Skeletal muscle satellite cell (primary cell): ENCODE measurements around the gene APPL2.

ENCODE experiments used
- H3K27me3 ChIP-seq: 2 replicates; pipeline ENCODE4 v1.7.0; 2013; ENCODE audit warnings: low read length; ENCODE audit not compliant: control insufficient read depth, insufficient read depth
- H3K36me3 ChIP-seq: 2 replicates; pipeline ENCODE4 v1.7.0; 2013; ENCODE audit warnings: mild to moderate bottlenecking, control low read depth, low read length; ENCODE audit not compliant: insufficient read depth
- H3K4me1 ChIP-seq: 2 replicates; pipeline ENCODE4 v1.7.0; 2013; ENCODE audit warnings: low read length; ENCODE audit not compliant: control insufficient read depth, insufficient read depth
- H3K4me2 ChIP-seq: 2 replicates; pipeline ENCODE4 v1.7.0; 2013; ENCODE audit warnings: mild to moderate bottlenecking, low read length
- H3K4me3 ChIP-seq: 2 replicates; pipeline ENCODE4 v1.7.0; 2013; ENCODE audit warnings: low read length
- H3K9ac ChIP-seq: 2 replicates; pipeline ENCODE4 v1.7.0; 2013; ENCODE audit warnings: mild to moderate bottlenecking, low read depth, low read length, moderate library complexity
- H3K9me3 ChIP-seq: replicated peaks from 2 replicates; pipeline ENCODE4 v1.7.0; 2013; ENCODE audit warnings: mild to moderate bottlenecking, control low read depth, low read length

APPL2 gene

DNA sequence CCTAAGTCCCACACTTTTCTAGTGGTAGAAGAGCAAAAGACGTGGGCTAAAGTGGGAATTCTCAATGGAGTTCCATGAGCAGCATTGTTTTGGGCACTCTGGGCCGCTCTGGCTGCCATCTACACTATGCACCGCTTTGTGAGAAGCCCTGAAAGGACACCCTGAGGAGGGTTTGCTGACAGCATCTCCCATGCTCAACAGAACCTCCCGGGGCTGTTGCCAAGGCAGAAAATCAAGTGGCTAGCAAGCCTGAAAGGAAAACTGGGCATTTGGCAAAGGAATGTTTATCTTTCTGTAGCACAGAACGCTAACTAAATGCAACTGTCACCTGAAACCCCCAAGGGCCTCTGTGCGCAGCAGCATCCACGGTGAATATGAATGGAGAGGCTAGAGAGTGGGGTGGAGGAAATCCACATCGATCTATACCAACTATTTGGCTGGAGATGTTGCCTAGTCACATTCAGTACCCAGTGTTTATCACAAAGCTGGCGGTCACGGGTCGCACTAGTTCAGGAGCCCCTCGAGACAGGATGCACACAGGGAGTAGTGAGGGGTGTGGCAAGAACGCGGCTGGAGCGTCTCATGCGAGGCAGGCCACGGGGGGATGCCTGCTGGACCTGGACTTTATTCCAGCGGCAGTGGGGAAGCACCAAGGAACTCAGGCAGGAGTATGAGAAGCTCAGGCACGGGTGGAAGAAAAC, 14.2 kb downstream of the APPL2 start:
- H3K27me3 ChIP-seq, result no peaks in the 10 kb centered on the region
- no peak overlapping the region for H3K9ac ChIP-seq
- H3K4me3 ChIP-seq, result no peak overlapping the region
- H3K36me3 ChIP-seq, result peaks cover 75% of the 10 kb centered on the region
- H3K4me1 ChIP-seq, result peaks cover 39% of the 10 kb centered on the region
- no peaks in the 10 kb centered on the region for H3K9me3 ChIP-seq
- no peak overlapping the region for H3K4me2 ChIP-seq

DNA sequence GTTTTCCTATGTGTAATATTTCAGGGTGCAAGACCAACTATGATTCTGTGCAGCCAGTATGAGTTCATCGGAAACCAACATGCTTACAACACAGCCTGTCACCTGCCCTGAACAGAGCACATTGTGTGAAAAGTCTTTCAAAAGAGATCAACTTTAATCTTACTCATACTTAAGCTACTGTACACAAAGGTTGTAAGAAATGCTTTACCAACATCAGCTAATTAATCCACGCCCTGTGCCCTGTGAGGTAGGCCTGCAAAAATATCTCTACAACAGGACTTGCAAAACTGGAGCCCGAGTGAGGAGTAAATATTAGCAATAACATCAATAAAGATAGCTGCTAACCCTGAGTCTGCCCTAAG, 15.1 kb downstream of the APPL2 start:
- no peaks in the 10 kb centered on the region for H3K27me3 ChIP-seq
- H3K4me2 ChIP-seq, result no peak overlapping the region
- H3K9ac ChIP-seq, result no peak overlapping the region
- H3K4me1 ChIP-seq, result peaks cover 31% of the 10 kb centered on the region
- peaks cover 83% of the 10 kb centered on the region for H3K36me3 ChIP-seq
- no peaks in the 10 kb centered on the region for H3K9me3 ChIP-seq
- H3K4me3 ChIP-seq, result no peak overlapping the region

DNA sequence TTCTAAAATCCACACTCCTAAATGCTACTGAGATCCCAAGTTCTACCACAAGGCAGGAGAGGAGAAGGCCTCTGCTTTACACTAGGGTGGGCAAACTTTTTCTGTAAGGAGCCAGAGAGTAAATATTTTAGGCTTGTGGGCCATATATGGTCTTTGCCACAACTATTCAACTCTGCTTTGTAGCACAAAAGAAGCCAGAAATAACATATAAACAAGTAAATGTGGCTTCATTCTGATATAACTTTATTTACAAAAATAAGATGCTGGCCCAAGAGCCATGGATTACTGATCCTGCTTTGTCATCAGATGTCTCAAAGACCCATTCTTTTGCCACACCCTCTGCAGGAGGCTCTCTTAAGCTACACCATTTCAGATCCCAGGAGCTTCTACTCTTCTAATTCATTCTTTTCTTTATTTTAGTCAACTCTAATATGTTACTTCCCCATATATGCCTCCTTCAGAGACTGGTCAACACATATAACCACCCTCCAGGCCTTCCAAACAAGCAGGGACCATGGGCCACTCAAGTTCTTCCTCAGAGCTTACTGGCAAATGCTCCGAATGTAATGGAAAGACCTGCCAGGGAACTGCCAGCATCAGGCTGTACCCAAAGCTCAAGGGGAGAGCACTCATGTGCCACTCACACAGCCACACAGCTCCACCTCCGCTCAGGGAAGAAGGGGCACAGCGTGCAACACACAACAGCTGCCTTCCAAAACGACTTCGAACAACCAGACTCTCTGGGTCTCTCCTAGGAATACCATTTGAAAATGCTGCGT, 15.6 kb downstream of the APPL2 start:
- Histone ChIP-seq H3K4me3 (no peak overlapping the region), H3K36me3 (peaks cover 80% of the 10 kb centered on the region), H3K4me1 (peaks cover 25% of the 10 kb centered on the region)

DNA sequence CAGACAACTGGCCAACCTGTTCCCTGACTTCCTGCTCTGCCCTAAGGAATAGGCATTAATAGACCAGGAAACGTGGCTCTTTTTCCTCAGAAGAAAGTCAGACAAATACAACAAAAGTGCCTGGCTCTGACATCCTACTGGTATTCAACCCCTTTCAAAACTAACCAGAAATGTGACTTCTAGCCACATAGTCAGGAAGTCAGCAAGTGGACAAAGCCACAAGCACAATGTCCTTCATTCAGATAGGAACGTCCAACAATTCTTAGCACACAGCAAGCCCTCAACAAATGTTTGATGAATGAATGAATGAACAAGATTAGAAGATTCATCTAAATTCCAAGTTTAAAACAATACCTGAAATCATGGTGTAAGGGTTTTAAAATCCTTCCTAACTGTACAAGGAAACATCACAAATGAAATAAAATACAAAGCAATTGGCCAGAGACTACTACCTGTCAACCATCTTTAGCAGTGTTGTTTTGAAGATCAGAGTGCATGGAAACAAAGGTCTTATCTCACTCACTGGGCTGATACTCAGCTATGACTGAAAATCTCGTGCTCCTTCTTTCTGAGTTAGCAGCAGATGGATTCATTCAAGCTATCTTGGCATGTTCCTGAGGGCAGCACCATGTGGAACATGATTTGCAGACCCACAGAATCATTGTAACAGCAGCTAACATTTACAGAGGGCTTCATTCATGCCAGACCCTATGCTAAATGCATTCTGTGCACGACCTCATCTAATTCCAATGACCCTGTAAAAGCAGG, 16.5 kb downstream of the APPL2 start:
- H3K4me1 ChIP-seq, result peaks cover 25% of the 10 kb centered on the region
- no peak overlapping the region for H3K9ac ChIP-seq
- no peak overlapping the region for H3K4me2 ChIP-seq
- no peaks in the 10 kb centered on the region for H3K27me3 ChIP-seq
- no peak overlapping the region for H3K4me3 ChIP-seq
- H3K9me3 ChIP-seq, result no peaks in the 10 kb centered on the region
- H3K36me3 ChIP-seq, result peaks cover 81% of the 10 kb centered on the region

More for the DNA sequence above, 15.6 kb downstream of the APPL2 start:
- no peak overlapping the region for H3K9ac ChIP-seq
- no peaks in the 10 kb centered on the region for H3K9me3 ChIP-seq
- no peaks in the 10 kb centered on the region for H3K27me3 ChIP-seq
- no peak overlapping the region for H3K4me2 ChIP-seq

DNA sequence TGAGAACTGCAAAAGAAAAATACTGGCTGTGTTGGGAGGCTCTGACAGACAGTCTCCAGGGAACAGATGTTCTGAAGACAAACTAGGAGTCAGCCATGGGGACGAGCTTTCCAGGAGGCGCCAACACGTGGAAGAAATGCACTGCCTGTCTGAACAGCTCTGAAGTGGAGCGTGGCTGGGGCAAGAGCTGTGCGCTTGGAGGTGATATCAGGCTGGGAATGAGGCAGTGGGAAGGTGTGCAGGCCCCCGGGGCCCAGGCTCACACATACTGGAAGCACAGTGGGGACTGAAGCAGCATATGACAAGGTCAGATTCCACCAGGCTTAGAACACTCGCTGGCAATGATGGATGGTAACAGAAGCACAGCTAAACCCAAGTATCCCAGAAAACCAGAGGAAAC, 17.5 kb downstream of the APPL2 start:
- H3K27me3 ChIP-seq, result no peaks in the 10 kb centered on the region
- H3K4me3 ChIP-seq, result no peak overlapping the region
- no peaks in the 10 kb centered on the region for H3K9me3 ChIP-seq
- H3K4me2 ChIP-seq, result peak overlapping the region; percentile 35
- peaks cover 28% of the 10 kb centered on the region for H3K4me1 ChIP-seq
- H3K36me3 ChIP-seq, result peaks cover 81% of the 10 kb centered on the region
- H3K9ac ChIP-seq, result no peak overlapping the region

DNA sequence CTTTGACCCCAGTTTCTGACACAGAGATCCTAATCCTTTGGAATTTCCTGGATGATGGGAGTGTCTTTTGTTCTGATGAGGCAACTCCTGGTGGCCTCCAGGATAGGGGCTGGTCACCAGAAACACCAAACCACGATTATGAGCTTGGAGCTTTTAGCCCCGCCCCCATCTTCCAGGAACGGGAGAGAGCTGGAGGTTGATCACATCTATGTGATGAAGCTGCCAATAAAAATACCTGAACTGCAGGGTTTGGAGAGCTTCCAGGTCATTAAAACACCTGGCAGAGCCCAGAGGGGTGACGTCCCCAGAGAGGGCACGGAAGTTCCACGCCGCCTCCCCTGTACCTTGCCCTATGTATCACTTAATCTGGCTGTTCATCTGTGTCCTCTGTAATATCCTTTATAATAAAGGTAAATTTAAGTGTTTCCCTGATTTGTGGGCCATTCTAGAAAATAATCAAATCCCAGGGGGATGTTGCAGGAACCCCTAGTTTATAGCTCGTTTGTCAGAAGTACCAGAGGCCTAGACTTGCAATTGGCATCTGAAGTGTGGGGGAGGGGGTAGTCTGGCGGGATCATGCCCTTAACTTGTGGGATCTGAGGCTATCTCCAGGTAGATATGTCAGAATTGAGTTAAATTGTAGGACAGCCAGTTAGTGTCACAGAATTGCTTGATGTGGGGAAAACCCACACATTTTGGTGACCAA, 21.2 kb downstream of the APPL2 start:
- Histone ChIP-seq H3K36me3 (peaks cover 73% of the 10 kb centered on the region), H3K4me3 (no peak overlapping the region), H3K4me1 (peaks cover 49% of the 10 kb centered on the region), H3K9me3 (no peaks in the 10 kb centered on the region), H3K9ac (peak overlapping the region; percentile 24), H3K27me3 (no peaks in the 10 kb centered on the region), H3K4me2 (no peak overlapping the region)

DNA sequence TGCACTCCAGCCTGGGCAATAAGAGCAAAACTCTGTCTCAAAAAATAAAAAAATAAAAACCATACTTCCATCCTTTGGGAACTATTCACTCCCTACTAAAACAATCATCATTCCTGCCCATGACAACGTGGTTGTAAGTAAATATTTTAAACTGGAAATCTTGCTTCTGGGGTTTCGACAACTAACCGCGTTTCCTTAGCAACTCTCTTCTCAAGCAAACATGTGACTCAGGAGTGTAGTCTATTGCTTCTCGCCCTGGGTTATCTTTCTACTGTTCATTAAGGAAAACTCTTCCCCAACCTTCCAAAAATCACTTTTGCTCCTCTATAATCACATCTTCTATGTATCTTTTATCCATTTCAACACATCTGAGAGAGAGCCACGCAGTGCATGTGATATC, 21.8 kb downstream of the APPL2 start:
- H3K4me1 ChIP-seq, result peaks cover 47% of the 10 kb centered on the region
- H3K36me3 ChIP-seq, result peaks cover 77% of the 10 kb centered on the region
- no peak overlapping the region for H3K4me2 ChIP-seq
- no peaks in the 10 kb centered on the region for H3K9me3 ChIP-seq
- peak overlapping the region; percentile 24 for H3K9ac ChIP-seq
- H3K27me3 ChIP-seq, result no peaks in the 10 kb centered on the region
- no peak overlapping the region for H3K4me3 ChIP-seq

DNA sequence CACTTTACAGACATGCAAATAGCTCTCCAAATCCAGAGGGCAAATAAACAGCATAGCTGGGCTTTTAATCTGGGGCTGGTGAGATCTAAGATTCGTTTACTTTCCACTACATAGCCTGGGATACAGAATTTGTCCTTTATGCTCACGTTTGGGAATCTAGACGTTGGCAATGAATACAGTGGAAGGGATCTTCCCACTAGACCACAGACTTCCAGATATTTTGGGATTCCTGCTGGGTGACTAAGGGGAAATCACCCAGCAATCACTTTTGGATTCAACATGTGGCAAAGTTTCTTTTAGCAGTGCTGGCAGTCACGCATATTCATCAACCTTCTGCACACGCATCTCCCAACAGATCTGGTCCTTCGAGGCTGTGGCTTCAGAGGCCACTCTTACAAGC, 23.5 kb downstream of the APPL2 start:
- Histone ChIP-seq H3K4me1 (peaks cover 37% of the 10 kb centered on the region), H3K9me3 (no peaks in the 10 kb centered on the region), H3K4me2 (no peak overlapping the region), H3K36me3 (peaks cover 82% of the 10 kb centered on the region), H3K4me3 (no peak overlapping the region), H3K9ac (peak overlapping the region; percentile 63), H3K27me3 (no peaks in the 10 kb centered on the region)

DNA sequence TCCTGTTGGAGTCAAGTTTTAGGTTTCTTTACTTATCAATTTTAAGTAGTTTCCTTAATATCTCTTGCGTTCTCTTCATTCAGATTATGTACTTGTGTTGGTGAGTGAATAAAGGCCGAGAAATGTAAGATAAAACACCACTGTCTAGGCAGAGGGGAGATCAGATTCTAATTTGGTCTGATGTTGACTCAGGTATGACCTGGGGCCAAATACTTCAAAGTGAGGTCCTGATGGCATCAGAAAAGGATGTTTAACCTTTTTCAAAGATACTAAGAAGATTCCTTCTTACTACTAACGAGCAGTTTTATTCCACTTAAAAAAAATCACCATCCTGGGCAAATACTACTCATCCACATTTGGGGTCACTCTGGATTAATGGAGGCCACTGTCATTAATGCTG, 26.9 kb downstream of the APPL2 start:
- Histone ChIP-seq H3K9ac (no peak overlapping the region), H3K27me3 (no peaks in the 10 kb centered on the region), H3K4me1 (peaks cover 40% of the 10 kb centered on the region), H3K36me3 (peaks cover 86% of the 10 kb centered on the region), H3K4me3 (no peak overlapping the region), H3K4me2 (no peak overlapping the region), H3K9me3 (no peaks in the 10 kb centered on the region)

DNA sequence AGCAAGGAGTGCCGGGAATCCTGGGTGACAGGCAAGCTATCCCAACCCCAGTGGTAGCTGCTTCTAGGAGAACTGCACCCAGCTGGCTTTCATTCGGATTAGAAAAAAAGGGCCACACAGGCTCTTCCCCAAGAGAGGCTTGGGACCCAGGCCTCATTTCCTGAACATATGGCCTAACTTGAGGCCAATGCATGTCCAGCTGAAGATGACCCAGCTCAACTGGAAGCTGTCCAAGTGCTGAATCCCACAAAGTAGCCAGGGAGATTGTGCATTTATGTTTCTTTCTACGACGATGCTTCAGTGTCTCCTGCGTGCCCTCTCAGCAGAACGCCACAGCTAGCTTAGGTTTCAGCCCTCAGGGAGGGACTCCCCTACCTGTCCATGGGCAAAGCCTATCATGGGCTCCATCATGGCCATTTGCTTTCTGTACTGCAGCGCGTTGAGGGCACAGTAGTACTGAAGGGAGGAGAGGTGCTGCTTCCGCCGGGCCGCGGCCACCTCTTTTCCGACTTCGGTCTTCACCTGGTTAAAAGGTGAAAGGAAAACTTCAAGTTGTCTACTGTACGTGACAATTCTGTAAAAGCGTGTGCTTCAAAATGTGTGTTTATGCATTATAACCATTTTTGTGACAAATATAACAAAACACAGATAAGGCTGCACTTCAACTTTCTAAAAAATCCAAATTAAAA, 29.1 kb downstream of the APPL2 start:
- Histone ChIP-seq H3K36me3 (peaks cover 92% of the 10 kb centered on the region), H3K4me2 (no peak overlapping the region), H3K27me3 (no peaks in the 10 kb centered on the region), H3K4me1 (peaks cover 22% of the 10 kb centered on the region), H3K9me3 (no peaks in the 10 kb centered on the region), H3K4me3 (no peak overlapping the region), H3K9ac (no peak overlapping the region)
